Activated CD8-positive, alpha-beta memory T cell treated with anti-CD3 and anti-CD28 coated beads for 1 hour (primary cell): ENCODE measurements around the gene EFCAB7.

Source experiments
- DNase-seq, 2 donors: peaks; one replicate each; pipeline ENCODE4 v3.0.0-alpha.2; 2020; ENCODE audit warnings: low read depth in 1 of 2; ENCODE audit errors: extremely low read depth in 1 of 2

Gene EFCAB7, protein sequence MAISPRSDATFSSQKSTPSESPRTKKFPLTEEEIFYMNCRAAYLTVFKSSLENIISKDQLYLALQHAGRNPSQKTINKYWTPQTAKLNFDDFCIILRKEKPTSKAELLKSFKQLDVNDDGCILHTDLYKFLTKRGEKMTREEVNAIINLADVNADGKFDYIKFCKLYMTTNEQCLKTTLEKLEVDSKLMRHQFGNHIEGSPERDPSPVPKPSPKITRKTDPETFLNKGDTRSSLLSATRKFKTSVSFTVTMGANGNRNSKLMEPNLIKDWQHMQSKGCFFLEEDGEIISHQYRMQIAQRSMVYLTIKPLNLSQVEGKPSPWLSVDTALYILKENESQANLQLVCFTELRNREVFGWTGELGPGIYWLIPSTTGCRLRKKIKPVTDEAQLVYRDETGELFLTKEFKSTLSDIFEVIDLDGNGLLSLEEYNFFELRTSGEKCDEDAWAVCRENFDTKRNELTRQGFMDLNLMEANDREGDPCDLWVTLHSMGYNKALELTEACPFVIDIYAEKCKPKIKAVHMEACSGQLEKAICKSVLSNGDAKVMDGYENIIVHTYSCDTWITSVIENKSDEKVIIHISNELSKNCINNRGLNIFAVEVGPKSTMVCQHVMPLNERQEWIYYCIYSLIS

DNA sequence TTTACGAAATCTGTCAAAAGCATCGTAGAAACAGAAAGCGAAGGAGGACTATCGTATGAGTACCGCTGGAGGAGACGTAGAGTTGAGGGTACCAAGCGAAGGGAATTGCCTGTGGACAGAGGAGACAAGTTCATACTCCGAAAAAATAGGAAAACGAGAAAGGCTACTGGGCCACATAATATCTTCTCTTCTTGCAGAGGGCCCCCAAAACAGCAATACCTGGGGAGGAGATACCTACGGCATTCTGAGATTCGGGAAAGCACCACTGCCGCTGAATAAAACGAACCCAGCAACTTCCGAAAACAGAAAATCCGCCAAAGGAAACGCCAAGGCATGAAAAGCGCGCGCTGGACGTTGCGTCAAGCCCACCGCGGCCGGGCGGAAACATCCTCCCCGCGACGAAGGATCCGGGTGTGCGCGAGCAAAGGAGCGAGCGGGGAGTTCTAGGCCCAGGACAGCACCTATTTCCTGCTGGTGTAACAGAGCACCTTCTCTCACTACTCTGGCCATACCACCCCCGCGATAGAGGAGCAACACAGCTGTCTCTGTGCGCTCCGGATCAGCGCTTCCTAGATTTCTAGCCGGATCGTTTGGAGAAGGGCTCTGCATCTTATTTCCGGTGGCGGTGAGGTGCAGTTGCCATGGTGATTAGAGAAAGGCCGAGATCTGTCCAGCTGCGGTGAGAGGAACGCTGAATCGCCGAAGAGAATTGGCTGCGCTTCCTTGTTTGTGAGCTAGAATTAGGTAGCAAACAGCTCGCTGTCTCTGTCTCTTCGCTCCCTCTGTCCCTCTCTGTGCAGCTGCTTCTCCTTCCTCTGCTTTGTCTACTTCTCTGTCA, at the start of gene EFCAB7, which contains the start of gene ITGB3BP:
EFCAB7 (plus strand) TSS at position 635 of the 838 bp plus-strand sequence. CDS start 2,048 bp downstream, outside the sequence.
ITGB3BP (minus strand) TSS at position 335 of the 838 bp plus-strand sequence; CDS start at position 243, 92 bp downstream.
- peak; percentile 45 to 68 for DNase-seq

DNA sequence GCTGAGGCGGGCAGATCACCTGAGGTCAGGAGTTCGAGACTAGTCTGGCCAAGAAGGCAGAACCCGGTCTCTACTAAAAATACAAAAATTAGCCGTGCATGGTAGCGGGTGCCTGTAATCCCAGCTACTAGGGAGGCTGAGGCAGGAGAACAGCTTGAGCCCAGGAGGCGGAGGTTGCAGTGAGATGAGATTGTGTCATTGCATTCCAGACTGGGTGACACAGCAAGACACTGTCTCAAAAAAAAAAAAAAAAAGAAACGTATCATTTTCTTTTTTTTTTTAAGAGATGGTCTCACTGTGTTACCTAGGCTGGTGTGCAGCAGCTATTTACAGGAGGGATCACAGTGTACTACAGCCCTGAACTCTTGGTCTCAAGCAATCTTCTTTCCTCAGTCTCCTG, 47.6 kb upstream of the EFCAB7 start:
- DNase-seq = no peak

DNA sequence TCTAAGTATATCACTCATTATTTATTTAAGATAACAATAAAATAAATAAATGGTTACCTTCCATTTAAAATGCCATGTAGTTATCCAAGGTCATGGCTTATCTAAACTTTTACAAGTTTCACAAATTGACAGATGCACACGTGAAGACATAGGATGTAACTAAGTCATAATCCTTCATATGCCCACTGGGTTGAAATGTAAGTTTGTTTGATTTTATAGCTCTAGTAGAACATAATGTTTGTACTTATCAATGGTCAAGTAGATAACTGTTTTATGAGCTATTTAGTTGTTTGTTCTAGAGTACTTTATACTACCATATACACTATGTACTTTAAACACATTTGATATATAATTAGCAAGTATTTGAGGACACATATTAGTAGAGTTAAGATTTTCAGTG, 43.3 kb upstream of the EFCAB7 start:
- DNase-seq = no peak

DNA sequence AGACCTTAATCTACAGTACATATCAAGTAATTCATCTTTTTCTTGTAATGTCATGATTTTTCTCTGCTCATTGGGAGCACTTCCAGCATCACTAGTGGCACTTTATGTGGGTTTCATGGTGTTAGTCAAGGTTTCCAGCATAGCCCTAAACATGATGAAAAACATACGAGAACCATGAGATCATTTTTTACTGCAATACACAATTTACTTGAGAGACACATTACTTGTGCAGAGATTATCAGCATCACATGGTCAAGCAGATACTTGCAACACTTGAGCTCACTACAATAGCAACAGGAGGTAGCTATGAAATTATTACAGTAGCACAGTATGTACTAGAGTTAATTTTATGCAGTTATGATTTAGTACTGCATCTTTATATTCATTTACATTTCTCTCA, 36.7 kb upstream of the EFCAB7 start:
- no peak for DNase-seq

DNA sequence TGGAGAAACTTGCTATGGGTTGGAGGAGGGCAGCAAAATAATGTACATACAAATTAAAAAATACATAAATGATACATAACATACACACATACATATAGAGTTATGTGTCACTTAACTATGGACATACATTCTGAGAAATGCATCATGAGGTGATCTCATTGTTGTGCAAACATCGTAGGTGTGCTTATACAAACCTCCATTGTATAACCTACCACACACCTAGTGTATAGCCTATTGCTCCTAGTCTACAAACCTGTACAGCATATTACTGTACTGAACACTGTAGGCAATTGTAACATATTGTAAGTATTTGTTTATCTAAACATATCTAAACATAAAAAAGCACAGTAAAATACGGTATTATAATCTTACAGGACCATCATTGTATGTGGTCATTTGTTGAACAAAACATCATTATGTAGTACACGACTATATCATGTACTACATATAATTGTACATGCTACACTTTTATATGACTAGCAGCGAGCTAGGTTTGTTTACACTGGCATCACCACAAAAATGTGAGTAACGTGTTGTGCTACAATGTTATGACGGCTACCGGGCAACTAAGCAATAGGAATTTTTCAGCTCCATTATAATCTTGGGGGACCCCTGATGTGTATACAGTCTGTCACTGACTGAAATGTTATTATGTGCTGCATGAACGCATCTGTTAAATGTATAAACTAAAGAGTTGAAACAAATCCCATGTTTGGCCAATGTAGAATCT, 35.8 kb upstream of the EFCAB7 start:
- DNase-seq = no peak

DNA sequence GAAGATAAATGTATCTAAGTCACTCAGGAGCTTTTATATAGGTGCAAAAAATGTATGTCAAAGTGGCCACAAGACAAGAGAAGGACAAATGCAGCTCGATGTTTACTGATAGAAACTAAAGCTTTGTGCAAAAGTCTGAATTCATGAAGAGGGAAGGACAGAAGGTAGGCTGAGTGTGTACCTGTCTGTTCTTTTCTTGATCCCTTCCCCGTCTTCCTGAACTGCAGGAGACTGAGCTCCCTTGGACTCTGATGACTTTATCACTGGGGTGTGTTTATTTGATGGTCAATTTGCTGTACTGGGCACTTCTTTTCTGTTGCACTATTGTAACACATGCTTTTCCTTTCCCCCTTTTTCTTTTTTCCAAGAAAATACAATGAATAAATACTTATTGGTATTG, 25.7 kb upstream of the EFCAB7 start:
- no peak for DNase-seq

DNA sequence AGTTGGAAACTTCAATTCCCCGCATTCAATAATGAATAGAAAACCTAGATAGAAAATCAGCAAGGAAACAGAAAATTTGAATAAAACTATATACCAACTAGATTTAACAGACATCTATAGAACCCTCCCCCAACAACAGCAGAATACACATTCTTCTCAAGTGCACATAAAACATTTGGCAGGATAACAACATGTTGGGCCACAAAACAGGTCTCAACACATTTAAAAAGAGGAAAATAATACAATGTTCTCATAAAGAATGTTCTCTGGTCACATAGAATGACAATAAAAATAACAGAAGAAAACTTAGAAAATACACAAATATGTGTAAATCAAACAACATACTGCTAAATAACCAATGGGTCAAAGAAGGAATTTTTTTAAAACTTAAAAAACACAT, 25.2 kb upstream of the EFCAB7 start:
- DNase-seq = no peak

DNA sequence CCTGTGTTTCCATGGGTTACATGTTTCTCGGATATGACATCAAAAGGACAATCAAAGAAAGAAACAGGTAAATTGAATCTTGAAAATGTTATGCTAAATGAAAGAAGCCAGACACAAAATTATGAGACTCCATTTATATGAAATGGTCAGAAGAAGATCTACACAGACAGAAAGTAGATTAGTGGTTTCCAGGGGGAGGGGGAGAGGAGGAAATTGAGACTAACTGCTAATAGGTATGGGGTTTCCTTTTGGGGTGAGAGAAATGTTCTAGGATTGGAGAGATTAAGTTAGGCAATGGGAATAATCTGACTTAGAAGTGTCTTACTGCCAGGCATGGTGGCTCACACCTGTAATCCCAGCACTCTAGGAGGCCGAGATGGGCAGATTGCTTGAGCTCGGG, 22.1 kb upstream of the EFCAB7 start:
- DNase-seq = no peak

DNA sequence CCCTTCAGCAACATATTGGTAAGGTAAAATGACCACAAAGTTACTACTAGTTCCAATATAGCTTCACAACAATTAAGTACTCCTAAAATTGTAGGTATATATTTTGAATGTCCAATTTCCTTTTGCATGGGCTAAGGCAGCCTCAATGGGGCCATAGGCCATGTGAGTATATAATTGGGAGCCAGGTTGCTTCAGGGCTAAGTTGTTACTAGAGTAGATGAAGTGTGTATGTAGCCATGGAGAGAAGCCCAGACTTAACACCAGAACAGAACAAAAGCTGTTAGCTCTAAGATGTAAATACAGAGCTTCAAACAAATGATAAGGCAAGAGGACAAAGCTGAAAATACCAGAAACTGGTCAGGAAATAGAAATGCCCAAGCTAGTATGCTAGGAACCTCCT, 16.5 kb upstream of the EFCAB7 start:
- no peak for DNase-seq

DNA sequence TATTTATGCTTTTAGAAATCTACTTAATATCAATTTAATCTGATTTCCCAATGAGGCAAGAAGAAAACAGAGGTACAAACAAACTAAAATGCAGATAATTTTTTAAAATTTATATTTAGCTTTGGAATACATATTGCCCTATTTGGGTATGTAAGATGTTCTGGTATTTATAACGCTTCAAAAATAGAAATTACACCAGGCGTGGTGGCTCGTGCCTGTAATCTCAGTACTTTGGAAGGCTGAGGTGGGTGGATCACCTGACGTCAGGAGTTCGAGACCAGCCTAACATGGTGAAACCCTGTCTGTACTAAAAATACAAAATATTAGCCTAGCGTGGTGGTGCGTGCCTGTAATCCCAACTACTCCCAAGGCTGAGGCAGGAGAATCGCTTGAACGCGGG, 13.6 kb upstream of the EFCAB7 start:
- no peak for DNase-seq

DNA sequence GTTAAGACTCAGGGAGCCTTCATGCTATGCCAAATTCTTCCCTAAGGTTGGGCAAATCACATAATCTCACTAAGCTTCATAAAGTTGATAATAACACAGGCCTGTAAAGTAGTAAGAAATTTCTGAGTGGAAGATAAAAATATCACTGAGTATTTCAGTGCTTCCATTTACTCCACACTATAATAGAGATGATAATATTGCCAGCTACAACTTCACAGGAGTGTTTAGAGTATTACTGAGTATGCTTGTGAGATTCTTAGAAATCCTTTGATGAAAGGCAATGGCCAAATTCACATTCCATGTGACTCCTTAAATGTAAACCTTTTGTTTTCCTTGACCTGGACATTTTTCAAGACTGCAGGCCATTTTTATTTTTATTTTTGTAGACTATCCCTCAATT, 10.7 kb upstream of the EFCAB7 start:
- DNase-seq = no peak

DNA sequence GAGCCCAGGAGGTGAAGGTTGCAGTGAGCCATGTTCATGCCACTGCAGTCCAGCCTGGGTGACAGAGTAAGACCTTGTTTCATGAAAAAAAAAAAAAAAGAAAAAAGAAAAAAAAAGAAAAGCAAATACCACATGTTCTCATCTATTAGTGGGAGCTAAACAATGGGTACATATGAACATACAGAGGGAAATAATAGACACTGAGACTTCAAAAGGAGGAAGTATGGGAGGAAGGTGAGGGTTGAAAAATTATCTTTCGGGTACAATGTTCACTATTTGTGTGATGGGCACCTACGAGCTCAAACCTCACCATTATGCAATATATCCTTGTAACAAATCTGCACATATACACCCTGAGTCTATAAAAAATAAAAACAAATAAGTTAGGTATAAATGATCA, 6.7 kb upstream of the EFCAB7 start:
- DNase-seq = no peak

DNA sequence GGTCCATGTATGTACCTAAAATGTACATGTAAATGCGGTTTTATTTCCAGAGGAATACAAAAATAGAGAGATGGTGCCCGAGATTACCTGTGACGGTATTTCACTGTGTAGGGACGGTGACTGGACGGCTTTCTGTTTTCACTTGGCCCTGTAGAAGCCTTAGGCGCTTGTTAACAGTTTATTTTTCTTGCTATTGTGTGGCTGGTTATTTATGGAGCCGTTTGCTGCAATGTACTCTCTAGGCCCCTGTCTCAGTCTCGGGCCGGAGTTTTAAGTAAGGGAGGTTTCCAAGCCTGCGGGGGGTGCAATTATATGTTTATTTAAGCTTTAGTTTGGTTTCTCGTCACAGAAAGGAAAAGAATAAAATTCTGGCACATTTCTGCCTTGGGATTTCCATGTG, 413 bp downstream of the EFCAB7 start:
- no peak for DNase-seq

DNA sequence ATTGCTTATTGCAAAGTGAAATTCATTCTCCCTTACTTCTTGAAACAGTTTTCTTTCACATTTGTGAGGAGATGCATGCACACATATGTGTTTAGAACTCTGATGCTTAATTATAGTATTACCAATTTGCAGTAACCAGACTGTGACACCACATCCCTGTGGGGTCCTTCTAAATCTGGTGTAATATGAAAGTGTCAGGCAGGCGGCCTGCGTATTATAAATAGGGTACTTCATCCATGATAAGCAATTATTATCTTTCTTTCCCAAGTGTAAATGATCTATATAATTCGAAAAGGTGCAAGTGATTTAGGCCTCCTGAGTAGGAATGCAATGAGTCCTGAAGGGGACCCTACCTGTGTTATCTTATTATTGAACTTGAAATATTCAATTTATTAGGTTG, 876 bp downstream of the EFCAB7 start:
- DNase-seq = no peak

DNA sequence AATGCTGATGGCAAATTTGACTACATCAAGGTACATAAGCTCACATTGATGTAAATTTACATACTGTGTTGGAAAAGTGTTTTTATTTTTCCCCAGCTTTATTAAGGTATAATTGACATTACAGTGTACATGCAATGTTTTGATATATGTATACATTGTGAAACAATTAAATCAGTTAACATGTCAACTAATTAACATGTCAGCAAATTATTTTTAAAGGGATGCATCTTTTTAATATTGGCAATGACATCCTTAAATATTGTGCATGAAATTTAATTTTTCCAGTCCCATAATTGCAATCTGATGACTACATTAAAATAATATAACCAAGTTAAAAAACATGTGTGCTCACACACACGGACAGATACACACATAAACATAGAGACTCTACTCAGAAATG, 9.4 kb downstream of the EFCAB7 start:
- DNase-seq = no peak

DNA sequence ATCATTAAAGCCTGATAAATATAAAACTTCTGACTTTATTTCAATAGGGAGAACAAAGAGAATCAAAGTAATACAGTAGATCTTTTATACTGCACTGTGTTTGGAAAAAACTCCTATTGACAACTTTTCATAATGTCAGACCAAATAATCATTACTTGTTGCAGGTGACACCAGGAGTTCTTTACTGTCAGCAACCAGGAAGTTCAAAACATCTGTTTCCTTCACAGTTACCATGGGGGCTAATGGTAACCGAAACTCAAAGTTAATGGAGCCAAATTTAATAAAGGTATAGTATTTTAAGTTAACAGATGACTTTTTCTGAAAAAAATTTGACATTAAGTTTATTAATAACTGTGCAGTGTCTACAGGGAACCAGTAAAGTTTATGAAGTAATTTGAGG, 10.6 kb downstream of the EFCAB7 start:
- DNase-seq = no peak

DNA sequence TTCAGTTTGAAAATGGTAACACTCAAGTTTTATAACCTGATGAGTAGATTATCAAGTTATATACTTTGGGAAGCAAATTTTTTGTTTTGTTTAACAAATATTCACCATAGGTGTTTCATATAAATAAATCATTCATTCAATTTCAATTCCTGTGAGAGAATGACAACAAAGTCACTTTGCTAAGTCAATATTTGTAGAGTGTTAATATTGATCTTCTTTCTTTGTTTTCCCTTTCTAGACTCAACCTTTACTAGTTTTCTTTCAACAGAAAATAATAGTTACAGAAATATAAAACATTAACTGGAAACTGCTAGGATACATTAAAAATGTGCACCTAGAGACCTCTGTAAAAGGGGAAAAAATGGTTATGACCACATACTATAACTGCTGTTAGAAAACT, 11.1 kb downstream of the EFCAB7 start:
- DNase-seq = no peak

DNA sequence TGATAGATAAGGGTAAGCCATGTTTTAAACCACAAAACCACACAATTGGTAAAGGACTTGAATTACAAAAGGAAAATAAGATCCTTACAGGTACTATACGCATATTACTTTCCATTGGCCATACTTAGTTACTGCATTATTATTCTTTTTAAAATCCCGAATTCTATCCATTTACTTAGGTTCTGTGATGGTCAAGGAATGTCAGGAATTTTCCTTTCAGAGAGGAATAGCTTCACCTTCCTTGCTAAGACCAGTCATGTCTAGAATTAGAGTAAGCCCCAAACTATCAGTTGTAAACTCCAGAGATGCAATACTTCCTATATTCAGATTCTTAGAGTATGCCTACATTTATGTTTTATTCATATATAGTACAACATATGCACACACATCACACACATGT, 13.7 kb downstream of the EFCAB7 start:
- DNase-seq = no peak

DNA sequence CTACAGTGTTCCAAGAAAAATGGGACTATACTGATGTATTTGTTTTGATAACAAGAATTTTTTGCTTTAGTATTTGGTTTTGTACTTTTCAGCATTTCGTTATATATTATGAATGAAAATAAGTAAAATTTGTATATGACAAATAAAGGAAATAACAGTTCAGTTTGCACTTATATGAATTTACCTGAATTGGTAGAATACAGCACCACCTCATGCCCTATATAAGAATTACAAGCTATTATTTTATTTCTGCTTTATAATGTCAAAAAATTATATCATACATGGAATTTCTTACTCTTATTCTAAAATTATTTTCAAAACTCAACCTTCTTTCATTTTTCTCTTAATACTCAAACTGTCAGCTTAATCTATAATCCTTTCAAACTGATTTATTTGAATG, 14.6 kb downstream of the EFCAB7 start:
- no peak for DNase-seq

DNA sequence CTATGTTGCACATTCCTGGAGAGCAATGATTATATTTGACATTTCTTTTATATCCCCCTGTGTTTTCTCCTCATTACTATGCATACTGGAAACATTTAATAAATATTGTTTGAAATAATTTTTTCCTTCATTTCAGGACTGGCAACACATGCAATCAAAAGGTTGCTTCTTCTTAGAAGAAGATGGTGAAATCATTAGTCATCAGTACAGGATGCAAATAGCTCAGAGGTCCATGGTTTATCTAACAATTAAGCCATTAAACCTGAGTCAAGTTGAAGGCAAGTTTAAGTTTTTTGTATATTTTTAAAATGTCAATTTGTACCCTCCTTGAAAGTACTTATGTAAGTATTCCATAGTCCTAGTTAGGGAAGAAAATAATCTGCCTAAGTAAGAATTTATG, 22.5 kb downstream of the EFCAB7 start:
- DNase-seq = no peak
